SU-DHL-6 (cell line): ENCODE results near the gene SPEF1.

ENCODE experiments used
- H2AFZ ChIP-seq: fragments of 200-600 bp; sonication (generic); 2 replicates; pipeline ENCODE4 v1.6.1; 2014; ENCODE audit warnings: low read depth, mild to moderate bottlenecking, moderate library complexity, mixed read lengths, antibody characterized with exemption, low read length; ENCODE audit not compliant: severe bottlenecking
- H3F3A ChIP-seq: fragments of 200-600 bp; shearing (Covaris generic); 2 replicates; pipeline ENCODE4 v1.6.0; 2016; ENCODE audit warnings: antibody characterized with exemption, mild to moderate bottlenecking; ENCODE audit not compliant: insufficient read depth
- H3K27ac ChIP-seq: fragments of 200-600 bp; sonication (generic); 2 replicates; pipeline ENCODE4 v1.5.1; 2016; ENCODE audit warnings: low read depth, mild to moderate bottlenecking, low read length, moderate library complexity, mixed read lengths
- H3K27me3 ChIP-seq: fragments of 200-600 bp; sonication (generic), shearing (Covaris generic); 2 replicates; pipeline ENCODE4 v1.6.0; 2014; ENCODE audit warnings: mild to moderate bottlenecking, low read length
- H3K36me3 ChIP-seq: fragments of 200-600 bp; sonication (generic); 2 replicates; pipeline ENCODE4 v1.6.1; 2014; ENCODE audit warnings: mild to moderate bottlenecking, low read length, mixed read lengths
- H3K4me2 ChIP-seq: fragments of 300-600, 200-600 bp; shearing (Covaris generic), sonication (generic); 2 replicates; pipeline ENCODE4 v1.6.0; 2014; ENCODE audit warnings: low read length, low read depth, mild to moderate bottlenecking; ENCODE audit not compliant: poor library complexity, severe bottlenecking
- H3K4me3 ChIP-seq: fragments of 200-600 bp; sonication (generic); 2 replicates; pipeline ENCODE4 v1.5.1; 2014; ENCODE audit warnings: antibody characterized with exemption, low read length, mild to moderate bottlenecking, mixed read lengths; ENCODE audit not compliant: insufficient read depth, poor library complexity, severe bottlenecking
- H3K79me2 ChIP-seq: fragments of 200-600 bp; sonication (generic); 2 replicates; pipeline ENCODE4 v1.6.1; 2014; ENCODE audit warnings: mild to moderate bottlenecking, low read length, moderate library complexity; ENCODE audit not compliant: insufficient read depth
- H3K9ac ChIP-seq: fragments of 200-600 bp; sonication (generic); 2 replicates; pipeline ENCODE4 v1.7.0; 2014; ENCODE audit warnings: mild to moderate bottlenecking, low read length
- H3K9me2 ChIP-seq: fragments of 200-600 bp; sonication (generic); replicated peaks from 2 replicates; pipeline ENCODE4 v1.6.1; 2014; ENCODE audit warnings: low read length; ENCODE audit not compliant: insufficient read depth
- H3K9me3 ChIP-seq: fragments of 200-600 bp; sonication (generic); 2 replicates; pipeline ENCODE4 v1.6.1; 2014; ENCODE audit warnings: low read length, mixed read lengths; ENCODE audit not compliant: insufficient read depth
- H4K20me1 ChIP-seq: fragments of 200-600 bp; sonication (generic); 2 replicates; pipeline ENCODE4 v1.6.1; 2014; ENCODE audit warnings: low read depth, mild to moderate bottlenecking, antibody characterized with exemption, low read length, moderate library complexity, mixed read lengths
- CTCF ChIP-seq: fragments of 200-600 bp; sonication (generic); IDR thresholded peaks from one replicate; pipeline ENCODE4 v1.5.1; 2017; ENCODE audit warnings: antibody characterized with exemption, mild to moderate bottlenecking, low read length, moderate library complexity; ENCODE audit not compliant: insufficient read depth, poor library complexity, severe bottlenecking
- EZH2phosphoT487 ChIP-seq: fragments of 200-600 bp; sonication (generic), shearing (Covaris generic); conservative IDR thresholded peaks from 2 replicates; pipeline ENCODE4 v1.6.1; 2018; ENCODE audit warnings: mild to moderate bottlenecking, antibody characterized with exemption, low read length, moderate library complexity, mixed read lengths

Gene SPEF1

GRCh38 chr20:3800878-3801260, 19.6 kb upstream of the SPEF1 start:
- no peaks in the 10 kb centered on the region for H3K27me3 ChIP-seq
- no peak overlapping the region for H3K9ac ChIP-seq
- H4K20me1 ChIP-seq = no peaks in the 10 kb centered on the region
- no peak overlapping the region for H3K4me2 ChIP-seq
- H3K9me2 ChIP-seq = no peaks in the 10 kb centered on the region
- H2AFZ ChIP-seq = no peak overlapping the region
- TF ChIP-seq EZH2phosphoT487 = no peak
- H3K4me3 ChIP-seq = no peak overlapping the region
- peaks cover 12% of the 10 kb centered on the region for H3K79me2 ChIP-seq
- no peaks in the 10 kb centered on the region for H3F3A ChIP-seq
- no peaks in the 10 kb centered on the region for H3K36me3 ChIP-seq
- no peak overlapping the region for H3K27ac ChIP-seq
- H3K9me3 ChIP-seq = no peaks in the 10 kb centered on the region

- Histone ChIP-seq H3K27me3 (no peaks in the 10 kb centered on the region), H3K36me3 (no peaks in the 10 kb centered on the region), H3K9me3 (no peaks in the 10 kb centered on the region), H3K4me2 (no peak overlapping the region), H3K79me2 (peaks cover 12% of the 10 kb centered on the region), H3K9me2 (no peaks in the 10 kb centered on the region), H2AFZ (no peak overlapping the region), H3K4me3 (no peak overlapping the region), H3K27ac (no peak overlapping the region), H3F3A (no peaks in the 10 kb centered on the region), H4K20me1 (no peaks in the 10 kb centered on the region), H3K9ac (no peak overlapping the region)
- TF ChIP-seq EZH2phosphoT487 (no peak), CTCF (no peak)
These were observed 19.1 kb upstream of the SPEF1 start for GRCh38 chr20:3800256-3800877.

GRCh38 chr20:3798908-3799248, 17.6 kb upstream of the SPEF1 start:
- no peak overlapping the region for H3K4me3 ChIP-seq
- no peaks in the 10 kb centered on the region for H3F3A ChIP-seq
- H4K20me1 ChIP-seq = no peaks in the 10 kb centered on the region
- H3K4me2 ChIP-seq = no peak overlapping the region
- no peaks in the 10 kb centered on the region for H3K36me3 ChIP-seq
- no peaks in the 10 kb centered on the region for H3K27me3 ChIP-seq
- no peak for TF ChIP-seq CTCF
- no peak for TF ChIP-seq EZH2phosphoT487
- H3K27ac ChIP-seq = no peak overlapping the region
- H3K9me2 ChIP-seq = no peaks in the 10 kb centered on the region
- no peak overlapping the region for H2AFZ ChIP-seq
- no peaks in the 10 kb centered on the region for H3K9me3 ChIP-seq
- H3K9ac ChIP-seq = no peak overlapping the region
- H3K79me2 ChIP-seq = peaks cover 12% of the 10 kb centered on the region

GRCh38 chr20:3798373-3798768, 17.1 kb upstream of the SPEF1 start:
- TF ChIP-seq CTCF (no peak), EZH2phosphoT487 (no peak)
- Histone ChIP-seq H3K4me2 (no peak overlapping the region), H3K36me3 (no peaks in the 10 kb centered on the region), H3K9ac (no peak overlapping the region), H3K9me3 (no peaks in the 10 kb centered on the region), H3K9me2 (no peaks in the 10 kb centered on the region), H2AFZ (no peak overlapping the region), H3F3A (no peaks in the 10 kb centered on the region), H3K79me2 (peaks cover 12% of the 10 kb centered on the region), H4K20me1 (no peaks in the 10 kb centered on the region), H3K27me3 (no peaks in the 10 kb centered on the region), H3K27ac (no peak overlapping the region), H3K4me3 (no peak overlapping the region)
